ENCODE measurements around the gene DET1. TPM values are rescaled to one million over a fixed set of nuclear protein-coding genes. Genes with fewer than 3 reads are reported as not detected.

The DET1 gene
- total RNA-seq, 4 donors from 2014 or later: 1.8 to 11.1 (median 9.3) TPM

DNA sequence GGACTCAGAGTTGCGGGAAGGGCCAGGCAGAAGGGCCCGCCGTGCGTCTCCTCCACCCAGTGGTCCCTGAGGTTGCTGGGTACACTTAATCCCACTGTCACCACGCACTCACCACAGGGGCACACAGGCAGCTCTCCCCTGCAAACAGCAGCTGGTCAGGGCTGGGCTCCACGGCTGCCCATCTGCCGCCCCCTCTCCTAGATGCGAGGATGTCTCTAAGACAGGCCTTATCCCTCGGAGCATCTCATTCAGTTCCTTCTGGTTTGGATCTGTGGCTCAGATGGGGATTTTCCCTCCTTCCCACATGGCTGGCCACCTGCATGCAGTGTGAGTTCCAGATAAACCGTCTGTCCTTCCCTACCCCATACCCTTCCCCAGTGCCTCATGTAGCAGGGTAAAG, 52.6 kb downstream of the DET1 start:
- Histone ChIP-seq H3K4me3 (no peak overlapping the region), H3K4me1 (no peaks in the 10 kb centered on the region), H3K27ac (no peak overlapping the region), H3K27me3 (no peaks in the 10 kb centered on the region), H3K9me3 (no peaks in the 10 kb centered on the region), H3K36me3 (no peaks in the 10 kb centered on the region)
- no peak for DNase-seq
- intact Hi-C loops (cut with DNase I; ENCODE audit: low total_unique reads) (no loop called here), in situ Hi-C loops (cut with MboI; ENCODE audit: low pct_ligation_motif_present in 1 of 4, low pct_unique_long_range_greater_than_20kb in 1 of 4, low sequenced_read_pairs in 3 of 4) (loop anchor here in 2 of 4 donors (25.0 kb wide), 1 partner anchor 118 kb away; the partner anchor contains the start of gene AEN (in 2 of the 2))
- TF ChIP-seq EP300 (IDR thresholded peaks at IDR 0.05; ENCODE audit: low read depth): no peak
- 88 to 100% methylated on average over 1 to 10 of the region's 10 CpGs for WGBS, 2 donors (ENCODE audit: low coverage in 1 of 2)

DNA sequence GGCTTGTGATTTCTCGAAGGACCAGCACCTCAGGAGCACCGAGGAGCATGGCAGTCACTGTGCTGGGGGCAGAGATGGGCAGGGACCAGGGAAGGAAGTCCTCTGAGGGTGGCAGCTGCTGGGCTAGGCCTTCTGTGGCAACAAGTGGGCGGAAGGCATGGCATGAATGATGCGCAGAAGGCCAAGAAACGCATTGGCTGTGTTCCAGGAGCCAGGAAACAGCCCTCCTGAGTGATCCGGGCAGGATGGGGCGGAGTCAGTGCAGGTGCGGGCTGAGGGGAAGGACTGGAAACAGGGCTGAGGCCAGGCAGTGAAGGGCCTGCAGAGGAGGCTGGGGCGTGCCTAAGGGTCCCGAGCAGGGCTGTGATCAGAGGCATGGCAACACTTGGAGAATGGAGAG, 55.3 kb downstream of the DET1 start:
- Histone ChIP-seq H3K36me3 (no peaks in the 10 kb centered on the region), H3K27ac (no peak overlapping the region), H3K9me3 (no peaks in the 10 kb centered on the region), H3K27me3 (no peaks in the 10 kb centered on the region), H3K4me3 (no peak overlapping the region), H3K4me1 (no peaks in the 10 kb centered on the region)
- WGBS, 2 donors (ENCODE audit: low coverage in 1 of 2): 70% methylated on average over 4 to 10 of the region's 10 CpGs
- TF ChIP-seq, protein P1, sequence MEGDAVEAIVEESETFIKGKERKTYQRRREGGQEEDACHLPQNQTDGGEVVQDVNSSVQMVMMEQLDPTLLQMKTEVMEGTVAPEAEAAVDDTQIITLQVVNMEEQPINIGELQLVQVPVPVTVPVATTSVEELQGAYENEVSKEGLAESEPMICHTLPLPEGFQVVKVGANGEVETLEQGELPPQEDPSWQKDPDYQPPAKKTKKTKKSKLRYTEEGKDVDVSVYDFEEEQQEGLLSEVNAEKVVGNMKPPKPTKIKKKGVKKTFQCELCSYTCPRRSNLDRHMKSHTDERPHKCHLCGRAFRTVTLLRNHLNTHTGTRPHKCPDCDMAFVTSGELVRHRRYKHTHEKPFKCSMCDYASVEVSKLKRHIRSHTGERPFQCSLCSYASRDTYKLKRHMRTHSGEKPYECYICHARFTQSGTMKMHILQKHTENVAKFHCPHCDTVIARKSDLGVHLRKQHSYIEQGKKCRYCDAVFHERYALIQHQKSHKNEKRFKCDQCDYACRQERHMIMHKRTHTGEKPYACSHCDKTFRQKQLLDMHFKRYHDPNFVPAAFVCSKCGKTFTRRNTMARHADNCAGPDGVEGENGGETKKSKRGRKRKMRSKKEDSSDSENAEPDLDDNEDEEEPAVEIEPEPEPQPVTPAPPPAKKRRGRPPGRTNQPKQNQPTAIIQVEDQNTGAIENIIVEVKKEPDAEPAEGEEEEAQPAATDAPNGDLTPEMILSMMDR (IDR thresholded peaks at IDR 0.05): no peak
- TF ChIP-seq EP300 (IDR thresholded peaks at IDR 0.05; ENCODE audit: low read depth): no peak
- no peak for TF ChIP-seq POLR2AphosphoS5 (IDR thresholded peaks at IDR 0.05)
- no peak for TF ChIP-seq POLR2A (IDR thresholded peaks at IDR 0.05)
- intact Hi-C loops (cut with DNase I; ENCODE audit: low total_unique reads) (no loop called here), in situ Hi-C loops (cut with MboI; ENCODE audit: low pct_ligation_motif_present in 1 of 4, low pct_unique_long_range_greater_than_20kb in 1 of 4, low sequenced_read_pairs in 3 of 4) (loop anchor here in 2 of 4 donors (25.0 kb wide), 1 partner anchor 121 kb away; the partner anchor contains the start of gene AEN (in 2 of the 2))
- no peak for DNase-seq

DNA sequence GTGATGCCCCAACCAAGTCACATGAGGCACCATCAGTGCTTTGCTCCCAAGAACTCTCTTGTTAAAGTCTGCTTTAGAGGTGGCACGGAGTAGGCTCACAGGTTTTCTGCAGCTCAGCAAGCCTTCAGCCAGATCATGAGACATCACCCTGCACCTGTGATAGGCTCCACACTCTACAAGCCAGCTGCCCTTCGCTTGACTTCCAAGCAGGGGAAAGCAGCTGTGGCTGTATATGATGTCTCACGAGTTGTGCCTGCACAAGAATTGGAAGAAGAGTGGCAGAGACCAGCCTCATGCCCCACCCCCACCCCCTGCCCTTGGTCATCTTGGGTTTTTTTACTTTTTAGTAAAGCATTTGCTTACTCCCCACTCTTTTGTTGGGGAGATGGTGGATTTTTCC, 56.4 kb downstream of the DET1 start:
- no peak for DNase-seq
- H3K4me1 ChIP-seq: no peaks in the 10 kb centered on the region
- intact Hi-C loops (cut with DNase I; ENCODE audit: low total_unique reads) (no loop called here), in situ Hi-C loops (cut with MboI; ENCODE audit: low pct_ligation_motif_present in 1 of 4, low pct_unique_long_range_greater_than_20kb in 1 of 4, low sequenced_read_pairs in 3 of 4) (loop anchor here in 2 of 4 donors (25.0 kb wide), 1 partner anchor 122 kb away; the partner anchor contains the start of gene AEN (in 2 of the 2))
- H3K27me3 ChIP-seq: no peaks in the 10 kb centered on the region
- H3K9me3 ChIP-seq: no peaks in the 10 kb centered on the region
- no peak for TF ChIP-seq EP300 (IDR thresholded peaks at IDR 0.05; ENCODE audit: low read depth)
- TF ChIP-seq, protein P1 (IDR thresholded peaks at IDR 0.05): no peak
- no peak for TF ChIP-seq POLR2AphosphoS5 (IDR thresholded peaks at IDR 0.05)
- TF ChIP-seq POLR2A (IDR thresholded peaks at IDR 0.05): no peak
- WGBS, 2 donors (ENCODE audit: low coverage in 1 of 2): 60 to 93% methylated on average over 1 to 3 of the region's 3 CpGs
- no peaks in the 10 kb centered on the region for H3K36me3 ChIP-seq
- H3K4me3 ChIP-seq: no peak overlapping the region
- no peak overlapping the region for H3K27ac ChIP-seq

DNA sequence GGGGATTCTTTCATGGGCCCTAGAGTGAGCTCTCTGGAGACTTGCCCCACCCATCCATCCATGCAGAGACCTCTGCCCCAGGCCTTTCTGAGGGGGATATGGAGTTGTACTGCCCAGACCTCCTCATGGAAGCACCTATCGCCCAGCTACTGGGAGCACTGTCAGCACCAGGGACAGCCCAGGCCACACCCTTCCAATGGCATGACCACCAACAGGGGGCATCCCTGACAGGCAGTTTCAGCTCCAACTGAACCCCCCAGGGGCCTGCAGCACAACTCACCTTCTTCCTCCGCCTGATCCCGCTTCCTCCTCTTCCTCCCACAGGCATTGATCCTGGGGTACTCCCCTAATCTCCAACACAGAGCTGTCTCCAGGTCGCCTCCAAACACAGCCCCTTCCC, 57.2 kb downstream of the DET1 start:
- no peak for TF ChIP-seq EP300 (IDR thresholded peaks at IDR 0.05; ENCODE audit: low read depth)
- TF ChIP-seq POLR2A (IDR thresholded peaks at IDR 0.05): no peak
- no peak for TF ChIP-seq POLR2AphosphoS5 (IDR thresholded peaks at IDR 0.05)
- TF ChIP-seq, protein P1 (IDR thresholded peaks at IDR 0.05): no peak
- intact Hi-C loops (cut with DNase I; ENCODE audit: low total_unique reads): no loop called here
- 85% methylated on average over 4 of the region's 4 CpGs; no CpG with 5 or more reads in 1 of the 2 donors for WGBS, 2 donors (ENCODE audit: low coverage in 1 of 2)
- Histone ChIP-seq H3K36me3 (no peaks in the 10 kb centered on the region), H3K27ac (no peak overlapping the region), H3K27me3 (no peaks in the 10 kb centered on the region), H3K4me1 (no peaks in the 10 kb centered on the region), H3K4me3 (no peak overlapping the region), H3K9me3 (no peaks in the 10 kb centered on the region)
- DNase-seq: no peak
- in situ Hi-C loops (cut with MboI; ENCODE audit: low pct_ligation_motif_present in 1 of 4, low pct_unique_long_range_greater_than_20kb in 1 of 4, low sequenced_read_pairs in 3 of 4): loop anchor here in 2 of 4 donors (25.0 kb wide), 1 partner anchor 123 kb away; the partner anchor contains the start of gene AEN (in 2 of the 2)

Measured in transverse colon (tissue), 4 donors.